Panc1 (cell line): Measurements from ENCODE around the gene MYL3. TPM values are rescaled to one million over a fixed set of nuclear protein-coding genes. Genes with fewer than 3 reads are reported as not detected.
A peak's percentile ranks its signal among the peaks of the same experiment; 100 is the strongest.

ENCODE experiments used
- ATAC-seq: fragments of 200-7000 bp; cut with Tn5 transposase; 2 replicates; pipeline ENCODE4 v1.9.1; 2020; ENCODE audit warnings: mild to moderate bottlenecking, moderate library complexity
- BruUV-seq: library from RNA; stranded (reverse); fragments of 400-500 nt; replicated peaks from 2 replicates; lab custom pipeline; 2021; lab: Mats Ljungman, UMichigan
- CTCF ChIA-PET: fragments of 300-600 bp; sonication (Branson Sonifier 250); formaldehyde crosslinking; loops from one replicate; lab custom pipeline; 2022; ENCODE audit warnings: antibody characterized with exemption; lab: Charles Lee
- POLR2A ChIA-PET: fragments of 300-600 bp; sonication (Branson Sonifier 250); formaldehyde crosslinking; loops from one replicate; lab custom pipeline; 2022; ENCODE audit warnings: antibody characterized with exemption; lab: Charles Lee
- DNase-seq: peaks from one replicate; pipeline ENCODE4 v3.0.0-alpha.2; 2010; ENCODE audit warnings: low read depth, low spot score
- H3K27ac ChIP-seq: 2 replicates; pipeline ENCODE4 v1.5.1; 2011; ENCODE audit warnings: mild to moderate bottlenecking, low read length, inconsistent platforms
- H3K27me3 ChIP-seq: fragments of 200-500 bp; sonication (Bioruptor generic); 2 replicates; pipeline ENCODE4 v1.6.0; 2014; ENCODE audit warnings: low read length, inconsistent platforms; ENCODE audit not compliant: control insufficient read depth, insufficient read depth
- H3K36me3 ChIP-seq: fragments of 200-500 bp; sonication (Bioruptor generic); 2 replicates; pipeline ENCODE4 v1.5.1; 2014; ENCODE audit warnings: inconsistent platforms, mild to moderate bottlenecking, low read length, moderate library complexity; ENCODE audit not compliant: control insufficient read depth, insufficient read depth
- H3K4me1 ChIP-seq: 2 replicates; pipeline ENCODE4 v1.5.1; 2011; ENCODE audit warnings: inconsistent platforms, mild to moderate bottlenecking, low read length, moderate library complexity; ENCODE audit not compliant: control insufficient read depth, insufficient read depth
- H3K4me3 ChIP-seq, 2 experiments: 2 replicates each; pipeline ENCODE4 v1.5.1; 2011 to 2012; ENCODE audit warnings: low read depth in 2 of 2, low read length in 2 of 2, mild to moderate bottlenecking in 2 of 2, inconsistent platforms in 1 of 2, moderate library complexity in 1 of 2
- H3K9me3 ChIP-seq: fragments of 200-500 bp; sonication (Bioruptor generic); 2 replicates; pipeline ENCODE4 v1.5.1; 2014; ENCODE audit warnings: low read depth, mild to moderate bottlenecking, inconsistent platforms, low read length, moderate library complexity; ENCODE audit not compliant: control insufficient read depth, insufficient read depth
- CTCF ChIP-seq: fragments of 450-650 bp; IDR thresholded peaks from 2 replicates; pipeline ENCODE4 v1.5.1; 2017; ENCODE audit warnings: mild to moderate bottlenecking
- POLR2AphosphoS5 ChIP-seq: IDR thresholded peaks from 2 replicates; pipeline ENCODE4 v1.6.1; 2012; ENCODE audit warnings: mild to moderate bottlenecking, low read depth, low read length, moderate library complexity
- REST ChIP-seq, 2 experiments: IDR thresholded peaks; 2 replicates each; pipeline ENCODE4 v1.6.1; 2011 to 2012; ENCODE audit warnings: low read depth in 2 of 2, control low read depth in 1 of 2, low read length in 1 of 2, mild to moderate bottlenecking in 1 of 2, moderate library complexity in 1 of 2; ENCODE audit not compliant: insufficient read depth in 1 of 2
- SIN3A ChIP-seq: IDR thresholded peaks from 2 replicates; pipeline ENCODE4 v1.6.1; 2012; ENCODE audit warnings: low read depth, mild to moderate bottlenecking, low read length, moderate library complexity, borderline replicate concordance; ENCODE audit not compliant: insufficient read depth
- TCF7L2 ChIP-seq: IDR thresholded peaks from 2 replicates; pipeline ENCODE4 v1.6.1; 2011; ENCODE audit warnings: mild to moderate bottlenecking, low read depth, low read length, inconsistent platforms
- in situ Hi-C: cut with HindIII; loops from 2 replicates; pipeline ENCODE4 v1.10.0; 2016; ENCODE audit warnings: low sequenced_read_pairs, low pct_unique_long_range_greater_than_20kb
- intact Hi-C: fragments of 100-400 bp; cut with micrococcal nuclease; formaldehyde crosslinking; loops from one replicate; pipeline ENCODE4 v1.10.0; 2022; ENCODE audit not compliant: unreplicated experiment
- total RNA-seq: library from RNA; stranded (reverse); gene quantifications from one replicate; pipeline ENCODE4 v1.2.1, GENCODE V29; 2021; ENCODE audit not compliant: unreplicated experiment

MYL3 gene
- total RNA-seq, 1 experiment from 2014 or later, result not detected

GRCh38 chr3:46910166-46910760 is 47.0 kb upstream of the MYL3 start:
- H3K9me3 ChIP-seq, result no peaks in the 10 kb centered on the region
- H3K27me3 ChIP-seq, result no peaks in the 10 kb centered on the region
- BruUV-seq, result no TSS peak
- no peaks in the 10 kb centered on the region for H3K4me1 ChIP-seq
- no peak overlapping the region for H3K27ac ChIP-seq
- ChIA-PET POLR2A (no interaction called here), CTCF (interaction anchor here (0.7 to 1.2 kb wide), 6 partner anchors 21 to 207 kb away, joined by 3 to 8 read pairs (median 3); no protein-coding TSS in a partner anchor)
- no peak overlapping the region for H3K4me3 ChIP-seq
- no peak for DNase-seq
- intact Hi-C loops (no loop called here), in situ Hi-C loops (no loop called here)
- TF ChIP-seq TCF7L2 (no peak), POLR2AphosphoS5 (no peak), CTCF (no peak), REST (IDR thresholded peaks at IDR 0.05; ENCODE audit: insufficient read depth in 1 of 2, low read depth in 2 of 2, low read length in 1 of 2) (no peak), SIN3A (no peak)
- peak; percentile 55 for ATAC-seq
- no peaks in the 10 kb centered on the region for H3K36me3 ChIP-seq

GRCh38 chr3:46909535-46910161 is 46.4 kb upstream of the MYL3 start:
- no peaks in the 10 kb centered on the region for H3K9me3 ChIP-seq
- no peaks in the 10 kb centered on the region for H3K4me1 ChIP-seq
- in situ Hi-C loops (no loop called here), intact Hi-C loops (loop anchor here (2.0 to 5.0 kb wide), 2 partner anchors 42 to 205 kb away; no protein-coding TSS in a partner anchor)
- TF ChIP-seq CTCF (peak; percentile 89), SIN3A (no peak)
- POLR2A ChIA-PET, result no interaction called here
- ATAC-seq (peak; percentile 87), DNase-seq (peak; percentile 55)
- CTCF ChIA-PET, result interaction anchor here (0.7 to 1.3 kb wide), 9 partner anchors 14 to 207 kb away, joined by 3 to 8 read pairs (median 3); partner anchors contain the start of gene NBEAL2
- H3K27me3 ChIP-seq, result no peaks in the 10 kb centered on the region
- H3K36me3 ChIP-seq, result no peaks in the 10 kb centered on the region
- BruUV-seq, result no TSS peak
- no peak overlapping the region for H3K27ac ChIP-seq
- H3K4me3 ChIP-seq, result no peak overlapping the region
